Ovary (tissue), 3 donors: ENCODE measurements around the gene STIM1.

Experiments
- POLR2A ChIP-seq: fragments of 450-650 bp; IDR thresholded peaks from one replicate; pipeline ENCODE4 v1.6.1; 2017; ENCODE audit warnings: antibody characterized with exemption, mild to moderate bottlenecking, moderate library complexity
- TF ChIP-seq, protein P1 (sequence below), 3 donors: fragments of 450-650 bp in 2 of 3; fragments of 200-600 bp in 1 of 3; IDR thresholded peaks; one replicate each; pipeline versions ENCODE4 v1.5.1 to v1.8.0; 2016 to 2022; ENCODE audit warnings: antibody characterized with exemption in 3 of 3, mild to moderate bottlenecking in 1 of 3
- donor health status: DM: no; HTN: no; CAD: no.

DNA sequence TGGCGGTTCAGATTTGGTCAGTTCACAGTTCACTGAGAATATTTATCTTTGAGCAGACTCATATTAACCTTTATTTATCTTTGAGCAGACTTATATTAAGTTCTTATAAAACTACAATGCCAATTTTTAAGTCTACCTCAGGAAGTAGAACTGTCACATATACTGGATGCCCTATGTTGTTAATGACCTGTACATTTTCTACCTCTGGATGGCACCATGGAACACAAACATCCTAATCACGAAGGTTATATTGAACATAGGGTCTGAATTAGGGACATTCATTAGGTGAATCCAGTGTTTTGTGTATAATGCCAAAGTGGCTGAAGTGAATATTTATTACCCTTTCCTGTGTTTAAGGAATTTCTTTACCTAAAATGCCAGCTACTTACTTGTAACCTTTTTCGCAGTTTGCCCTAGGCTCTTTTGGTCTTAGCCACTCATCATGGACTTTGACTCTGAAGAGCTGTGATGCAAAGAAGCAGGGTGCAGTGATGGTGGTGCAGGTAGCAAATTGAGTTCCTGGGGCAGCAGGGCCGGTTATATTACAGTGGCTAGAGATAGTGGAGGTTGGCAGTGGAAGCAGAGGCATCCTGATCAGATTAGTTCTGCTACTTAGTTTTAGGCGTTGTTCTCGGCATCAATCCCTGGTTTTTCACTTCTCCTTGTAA is 71.8 kb downstream of the STIM1 start:
- TF ChIP-seq, protein P1, sequence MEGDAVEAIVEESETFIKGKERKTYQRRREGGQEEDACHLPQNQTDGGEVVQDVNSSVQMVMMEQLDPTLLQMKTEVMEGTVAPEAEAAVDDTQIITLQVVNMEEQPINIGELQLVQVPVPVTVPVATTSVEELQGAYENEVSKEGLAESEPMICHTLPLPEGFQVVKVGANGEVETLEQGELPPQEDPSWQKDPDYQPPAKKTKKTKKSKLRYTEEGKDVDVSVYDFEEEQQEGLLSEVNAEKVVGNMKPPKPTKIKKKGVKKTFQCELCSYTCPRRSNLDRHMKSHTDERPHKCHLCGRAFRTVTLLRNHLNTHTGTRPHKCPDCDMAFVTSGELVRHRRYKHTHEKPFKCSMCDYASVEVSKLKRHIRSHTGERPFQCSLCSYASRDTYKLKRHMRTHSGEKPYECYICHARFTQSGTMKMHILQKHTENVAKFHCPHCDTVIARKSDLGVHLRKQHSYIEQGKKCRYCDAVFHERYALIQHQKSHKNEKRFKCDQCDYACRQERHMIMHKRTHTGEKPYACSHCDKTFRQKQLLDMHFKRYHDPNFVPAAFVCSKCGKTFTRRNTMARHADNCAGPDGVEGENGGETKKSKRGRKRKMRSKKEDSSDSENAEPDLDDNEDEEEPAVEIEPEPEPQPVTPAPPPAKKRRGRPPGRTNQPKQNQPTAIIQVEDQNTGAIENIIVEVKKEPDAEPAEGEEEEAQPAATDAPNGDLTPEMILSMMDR (IDR thresholded peaks at IDR 0.05), result no peak
- no peak for TF ChIP-seq POLR2A
